CD1c-positive myeloid dendritic cell (primary cell): ENCODE data around the gene TGM2.

Experiments
- DNase-seq: peaks from one replicate; pipeline ENCODE4 v3.0.0-alpha.2; 2016; ENCODE audit errors: extremely low spot score

The TGM2 gene

GRCh38 chr20:38161412-38161774, 3.7 kb downstream of the TGM2 start:
- DNase-seq, result no peak

- DNase-seq, result no peak
Observed at GRCh38 chr20:38159957-38160756, 4.9 kb downstream of the TGM2 start.

- DNase-seq, result no peak
Observed at GRCh38 chr20:38159566-38159956, 5.5 kb downstream of the TGM2 start.

- no peak for DNase-seq
Observed at GRCh38 chr20:38158701-38159351, 6.2 kb downstream of the TGM2 start.

GRCh38 chr20:38157635-38158495, 7.2 kb downstream of the TGM2 start:
- DNase-seq, result no peak

- no peak for DNase-seq
Observed at GRCh38 chr20:38156888-38157634, 8.0 kb downstream of the TGM2 start.

- DNase-seq, result no peak
Observed at GRCh38 chr20:38156280-38156679, 8.8 kb downstream of the TGM2 start.

GRCh38 chr20:38155811-38156210, 9.3 kb downstream of the TGM2 start:
- no peak for DNase-seq

- no peak for DNase-seq
Observed at GRCh38 chr20:38153401-38153800, 11.7 kb downstream of the TGM2 start.

- DNase-seq, result peak; percentile 88
Observed at GRCh38 chr20:38152621-38153221, 12.3 kb downstream of the TGM2 start.

- DNase-seq, result peak; percentile 62
Observed at GRCh38 chr20:38152175-38152620, 12.9 kb downstream of the TGM2 start.

GRCh38 chr20:38151455-38151854, 13.6 kb downstream of the TGM2 start:
- DNase-seq, result no peak

- DNase-seq, result no peak
Observed at GRCh38 chr20:38150335-38151170, 14.5 kb downstream of the TGM2 start.

GRCh38 chr20:38148328-38149102, 16.6 kb downstream of the TGM2 start:
- DNase-seq, result peak; percentile 82

GRCh38 chr20:38147751-38148150, 17.3 kb downstream of the TGM2 start:
- DNase-seq, result no peak

- DNase-seq, result peak; percentile 63
Observed at GRCh38 chr20:38147163-38147562, 17.9 kb downstream of the TGM2 start.

GRCh38 chr20:38146628-38147027, 18.4 kb downstream of the TGM2 start:
- no peak for DNase-seq

- DNase-seq, result no peak
Observed at GRCh38 chr20:38146156-38146555, 18.9 kb downstream of the TGM2 start.

GRCh38 chr20:38145729-38146075, 19.4 kb downstream of the TGM2 start:
- no peak for DNase-seq
